Ovary (tissue), 9 donors: Measurements from ENCODE around the gene CDH23. TPM values are rescaled to one million over a fixed set of nuclear protein-coding genes. Genes with fewer than 3 reads are reported as not detected.
A peak's percentile ranks its signal among the peaks of the same experiment; 100 is the strongest.

Source experiments
- DNase-seq, 5 donors: peaks; one replicate each; pipeline ENCODE4 v3.0.0-alpha.2; 2019 to 2020
- H3K27ac ChIP-seq, 2 donors: fragments of 200-600 bp; one replicate each; pipeline versions ENCODE4 v1.5.1 to v1.8.0; 2019 to 2022
- H3K27me3 ChIP-seq: fragments of 200-600 bp; one replicate; pipeline ENCODE4 v1.8.0; 2022
- H3K36me3 ChIP-seq: fragments of 200-600 bp; sonication (generic); one replicate; pipeline ENCODE4 v1.5.1; 2019
- H3K4me1 ChIP-seq: one replicate; pipeline ENCODE4 v1.8.1; 2013; ENCODE audit warnings: mild to moderate bottlenecking, moderate library complexity; ENCODE audit not compliant: insufficient read depth
- H3K4me3 ChIP-seq: fragments of 200-600 bp; sonication (generic); one replicate; pipeline ENCODE4 v1.5.1; 2017
- H3K9me3 ChIP-seq, 2 donors: fragments of 200-600 bp in 1 of 2; sonication (generic) in 1 of 2; one replicate each; pipeline versions ENCODE4 v1.5.1 to v1.8.1; 2013 to 2019; ENCODE audit warnings: mild to moderate bottlenecking in 1 of 2, moderate library complexity in 1 of 2
- CTCF ChIP-seq, 3 donors: fragments of 450-650 bp in 2 of 3; fragments of 200-600 bp in 1 of 3; IDR thresholded peaks; one replicate each; pipeline versions ENCODE4 v1.5.1 to v1.8.0; 2016 to 2022; ENCODE audit warnings: antibody characterized with exemption in 3 of 3, mild to moderate bottlenecking in 1 of 3
- EP300 ChIP-seq: sonication (generic); formaldehyde crosslinking; IDR thresholded peaks from one replicate; pipeline ENCODE4 v1.6.1; 2017; ENCODE audit warnings: antibody characterized with exemption
- POLR2A ChIP-seq: fragments of 450-650 bp; IDR thresholded peaks from one replicate; pipeline ENCODE4 v1.6.1; 2017; ENCODE audit warnings: antibody characterized with exemption, mild to moderate bottlenecking, moderate library complexity
- WGBS, 3 donors: extraction: QIAGEN DNeasy Blood & Tissue Kit in 1 of 3; methylation state at CpG; one replicate each; pipeline versions ENCODE4 v1.1.5 to v1.1.7; 2013 to 2017; 5-methylcytosine and 5-hydroxymethylcytosine counted together
- intact Hi-C, 4 donors: fragments of 100-400 bp; cut with DNase I; formaldehyde crosslinking; loops; one replicate each; pipeline versions ENCODE4 v1.11.0 to v1.15.1; 2022 to 2023
- polyA plus RNA-seq, 2 donors: library from polyadenylated mRNA; stranded (reverse); fragments of 200-250 nt in 1 of 2; fragments of 350-450 nt in 1 of 2; fragmentation: Illumina TruSeq in 1 of 2; extraction: RNeasy Lipid Tissue Mini Kit (QIAGEN cat#74804) in 1 of 2; gene quantifications; one replicate each; pipeline ENCODE4 v1.2.3, GENCODE V29; 2013 to 2014
- total RNA-seq, 7 donors: library from RNA; depleted of rRNA in 2 of 7; stranded (reverse); fragments of >200 nt in 2 of 7; fragmentation: NEBNext Ultra II Directional in 3 of 7; extraction: Animal tissue kit (Norgen Biotek cat#: 25700) in 3 of 7; gene quantifications; one replicate each; pipeline versions ENCODE4 v1.1.0 to v1.2.4, GENCODE V29; 2016 to 2023
- donor health status: DM: no; HTN: no; CAD: no; lungs with moderate emphysema.
- donor health status: DM: no; HTN: no; CAD: no.
- donor health status: Bipolar disorder and iron deficiency.
- donor health status: DM: yes; HTN: yes; CAD: no.
- donor health status: DM: no; HTN: no; CAD: no.
- donor health status: DM: yes; HTN: yes; CAD: no.

Gene CDH23
- total and polyA plus RNA-seq, 9 donors = 7.5 to 108 (median 39.1) TPM

GRCh38 chr10:71694039-71694501 is 297.4 kb downstream of the CDH23 start:
- no peak overlapping the region for H3K4me3 ChIP-seq
- TF ChIP-seq POLR2A = no peak
- no peak for TF ChIP-seq CTCF (IDR thresholded peaks at IDR 0.05)
- TF ChIP-seq EP300 = no peak
- no peak overlapping the region for H3K27ac ChIP-seq
- 85 to 90% (median 86%) methylated on average over 18 of the region's 18 CpGs for WGBS, 3 donors
- H3K36me3 ChIP-seq = no peaks in the 10 kb centered on the region
- H3K9me3 ChIP-seq = no peaks in the 10 kb centered on the region
- H3K27me3 ChIP-seq = no peaks in the 10 kb centered on the region
- DNase-seq = no peak
- intact Hi-C loops = no loop called here
- no peaks in the 10 kb centered on the region for H3K4me1 ChIP-seq

- H3K27me3 ChIP-seq = no peaks in the 10 kb centered on the region
- DNase-seq = no peak
- WGBS, 3 donors = 76 to 82% (median 79%) methylated on average over 10 of the region's 10 CpGs
- intact Hi-C loops = no loop called here
- no peaks in the 10 kb centered on the region for H3K36me3 ChIP-seq
- H3K27ac ChIP-seq = no peak overlapping the region
- no peaks in the 10 kb centered on the region for H3K9me3 ChIP-seq
- no peaks in the 10 kb centered on the region for H3K4me1 ChIP-seq
- no peak overlapping the region for H3K4me3 ChIP-seq
- TF ChIP-seq POLR2A = no peak
- no peak for TF ChIP-seq CTCF (IDR thresholded peaks at IDR 0.05)
- TF ChIP-seq EP300 = no peak
Measured at GRCh38 chr10:71694567-71694968, 297.8 kb downstream of the CDH23 start.

- H3K4me3 ChIP-seq = no peak overlapping the region
- TF ChIP-seq CTCF (IDR thresholded peaks at IDR 0.05) = no peak
- no peak for TF ChIP-seq EP300
- no peak for TF ChIP-seq POLR2A
- WGBS, 3 donors = 80 to 84% (median 84%) methylated on average over 14 of the region's 14 CpGs
- DNase-seq = no peak
- H3K4me1 ChIP-seq = no peaks in the 10 kb centered on the region
- no peaks in the 10 kb centered on the region for H3K9me3 ChIP-seq
- H3K36me3 ChIP-seq = no peaks in the 10 kb centered on the region
- intact Hi-C loops = no loop called here
- no peak overlapping the region for H3K27ac ChIP-seq
- no peaks in the 10 kb centered on the region for H3K27me3 ChIP-seq
Measured at GRCh38 chr10:71695502-71696476, 299.1 kb downstream of the CDH23 start.

GRCh38 chr10:71696628-71697326 is 300.1 kb downstream of the CDH23 start:
- no peak overlapping the region for H3K4me3 ChIP-seq
- intact Hi-C loops = no loop called here
- H3K36me3 ChIP-seq = no peaks in the 10 kb centered on the region
- 65 to 74% (median 65%) methylated on average over 10 of the region's 10 CpGs for WGBS, 3 donors
- no peaks in the 10 kb centered on the region for H3K9me3 ChIP-seq
- H3K27ac ChIP-seq = no peak overlapping the region
- H3K4me1 ChIP-seq = no peaks in the 10 kb centered on the region
- no peak for TF ChIP-seq EP300
- peak; percentile 46 to 71 (median 50) for TF ChIP-seq CTCF (IDR thresholded peaks at IDR 0.05)
- DNase-seq = peak; percentile 50 to 75 (median 68)
- H3K27me3 ChIP-seq = no peaks in the 10 kb centered on the region
